M059J (cell line): Measurements from ENCODE around the gene SEMA3B. TPM values are rescaled to one million over a fixed set of nuclear protein-coding genes. Genes with fewer than 3 reads are reported as not detected.

ENCODE experiments used
- DNase-seq: peaks from one replicate; pipeline ENCODE4 v3.0.0-alpha.2; 2012; ENCODE audit warnings: low read depth
- total RNA-seq: library from RNA; depleted of rRNA; stranded (reverse); fragments of >200 nt; shearing (Covaris generic); gene quantifications from 2 replicates; pipeline ENCODE4 v1.2.3, GENCODE V29; 2014

SEMA3B gene
- total RNA-seq, 1 experiment from 2014 or later = 22.5 TPM

GRCh38 chr3:50314816-50315215 is 45.9 kb downstream of the SEMA3B start:
- DNase-seq = no peak

- DNase-seq = peak; percentile 67
Observed at GRCh38 chr3:50316657-50317242, 47.8 kb downstream of the SEMA3B start.

- DNase-seq = no peak
Observed at GRCh38 chr3:50317300-50317699, 48.4 kb downstream of the SEMA3B start.

- no peak for DNase-seq
Observed at GRCh38 chr3:50318163-50318562, 49.2 kb downstream of the SEMA3B start.

GRCh38 chr3:50318615-50319014 is 49.7 kb downstream of the SEMA3B start:
- no peak for DNase-seq

GRCh38 chr3:50319181-50319893 is 50.4 kb downstream of the SEMA3B start:
- no peak for DNase-seq

GRCh38 chr3:50319894-50320625 is 51.1 kb downstream of the SEMA3B start:
- DNase-seq = no peak

GRCh38 chr3:50320853-50321335 is 51.9 kb downstream of the SEMA3B start:
- DNase-seq = peak; percentile 58

GRCh38 chr3:50321336-50322114 is 52.6 kb downstream of the SEMA3B start:
- DNase-seq = peak; percentile 83

- no peak for DNase-seq
Observed at GRCh38 chr3:50322115-50322385, 53.1 kb downstream of the SEMA3B start.

- no peak for DNase-seq
Observed at GRCh38 chr3:50322386-50323091, 53.6 kb downstream of the SEMA3B start, which contains the start of gene HYAL2. Gene HYAL2 (minus strand): TSS chr3:50322745. CDS start chr3:50320489, 2,256 bp downstream.

GRCh38 chr3:50323092-50323600 is 54.2 kb downstream of the SEMA3B start:
- DNase-seq = no peak

- DNase-seq = no peak
Observed at GRCh38 chr3:50323614-50324199, 54.8 kb downstream of the SEMA3B start.

- DNase-seq = peak; percentile 49
Observed at GRCh38 chr3:50324351-50325112, 55.6 kb downstream of the SEMA3B start.

GRCh38 chr3:50325113-50325480 is 56.1 kb downstream of the SEMA3B start:
- DNase-seq = no peak

- no peak for DNase-seq
Observed at GRCh38 chr3:50325497-50326181, 56.7 kb downstream of the SEMA3B start.

- no peak for DNase-seq
Observed at GRCh38 chr3:50326182-50326541, 57.2 kb downstream of the SEMA3B start.

- no peak for DNase-seq
Observed at GRCh38 chr3:50327129-50327528, 58.2 kb downstream of the SEMA3B start.
